ENCODE measurements around the gene C1orf21.

The C1orf21 gene

DNA sequence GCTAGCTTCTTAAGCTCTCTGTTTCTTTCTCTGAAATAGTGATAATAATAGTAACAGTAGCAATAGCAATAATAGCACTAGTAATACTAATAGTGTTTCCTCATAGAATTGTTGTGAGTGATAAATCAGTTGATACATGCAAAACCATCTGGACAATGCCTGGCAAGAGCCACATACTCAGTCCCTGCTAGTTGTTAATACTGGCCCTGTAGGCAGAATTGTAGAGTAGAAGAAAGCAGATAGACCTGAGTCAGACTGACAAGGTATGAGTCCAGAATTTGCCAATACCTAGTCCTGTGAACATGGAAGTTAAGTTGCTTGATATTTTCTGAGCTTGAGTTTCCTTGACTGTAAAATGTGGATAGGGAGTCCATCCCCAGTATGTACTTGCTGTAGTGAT is 171.9 kb downstream of the C1orf21 start:
- H3K36me3 ChIP-seq (ENCODE audit: control insufficient read depth, low read length): no peaks in the 10 kb centered on the region
- no peaks in the 10 kb centered on the region for H3K4me1 ChIP-seq (ENCODE audit: control insufficient read depth, low read length)
- no peaks in the 10 kb centered on the region for H3K79me2 ChIP-seq (ENCODE audit: control insufficient read depth, low read length)
- no peaks in the 10 kb centered on the region for H3K9me2 ChIP-seq (replicated peaks; ENCODE audit: control insufficient read depth, low read length)
- no peak overlapping the region for H3K4me2 ChIP-seq (ENCODE audit: low read length)
- no peak overlapping the region for H3K4me3 ChIP-seq (ENCODE audit: low read length)
- H3K27ac ChIP-seq (ENCODE audit: low read depth, low read length): no peak overlapping the region
- no peaks in the 10 kb centered on the region for H3F3A ChIP-seq (ENCODE audit: control insufficient read depth, insufficient read depth)
- no peaks in the 10 kb centered on the region for H3K9me3 ChIP-seq (ENCODE audit: control insufficient read depth, insufficient read depth, low read length)
- no peaks in the 10 kb centered on the region for H4K20me1 ChIP-seq (ENCODE audit: control insufficient read depth, insufficient read depth, low read depth, low read length)
- H3K27me3 ChIP-seq (ENCODE audit: control insufficient read depth, low read length): peaks cover 8% of the 10 kb centered on the region
- no peak for TF ChIP-seq EZH2phosphoT487 (IDR thresholded peaks at IDR 0.05; ENCODE audit: borderline replicate concordance, low read length)
- TF ChIP-seq, protein P1, sequence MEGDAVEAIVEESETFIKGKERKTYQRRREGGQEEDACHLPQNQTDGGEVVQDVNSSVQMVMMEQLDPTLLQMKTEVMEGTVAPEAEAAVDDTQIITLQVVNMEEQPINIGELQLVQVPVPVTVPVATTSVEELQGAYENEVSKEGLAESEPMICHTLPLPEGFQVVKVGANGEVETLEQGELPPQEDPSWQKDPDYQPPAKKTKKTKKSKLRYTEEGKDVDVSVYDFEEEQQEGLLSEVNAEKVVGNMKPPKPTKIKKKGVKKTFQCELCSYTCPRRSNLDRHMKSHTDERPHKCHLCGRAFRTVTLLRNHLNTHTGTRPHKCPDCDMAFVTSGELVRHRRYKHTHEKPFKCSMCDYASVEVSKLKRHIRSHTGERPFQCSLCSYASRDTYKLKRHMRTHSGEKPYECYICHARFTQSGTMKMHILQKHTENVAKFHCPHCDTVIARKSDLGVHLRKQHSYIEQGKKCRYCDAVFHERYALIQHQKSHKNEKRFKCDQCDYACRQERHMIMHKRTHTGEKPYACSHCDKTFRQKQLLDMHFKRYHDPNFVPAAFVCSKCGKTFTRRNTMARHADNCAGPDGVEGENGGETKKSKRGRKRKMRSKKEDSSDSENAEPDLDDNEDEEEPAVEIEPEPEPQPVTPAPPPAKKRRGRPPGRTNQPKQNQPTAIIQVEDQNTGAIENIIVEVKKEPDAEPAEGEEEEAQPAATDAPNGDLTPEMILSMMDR (IDR thresholded peaks at IDR 0.05; ENCODE audit: low read depth, low read length, poor library complexity, severe bottlenecking): no peak

DNA sequence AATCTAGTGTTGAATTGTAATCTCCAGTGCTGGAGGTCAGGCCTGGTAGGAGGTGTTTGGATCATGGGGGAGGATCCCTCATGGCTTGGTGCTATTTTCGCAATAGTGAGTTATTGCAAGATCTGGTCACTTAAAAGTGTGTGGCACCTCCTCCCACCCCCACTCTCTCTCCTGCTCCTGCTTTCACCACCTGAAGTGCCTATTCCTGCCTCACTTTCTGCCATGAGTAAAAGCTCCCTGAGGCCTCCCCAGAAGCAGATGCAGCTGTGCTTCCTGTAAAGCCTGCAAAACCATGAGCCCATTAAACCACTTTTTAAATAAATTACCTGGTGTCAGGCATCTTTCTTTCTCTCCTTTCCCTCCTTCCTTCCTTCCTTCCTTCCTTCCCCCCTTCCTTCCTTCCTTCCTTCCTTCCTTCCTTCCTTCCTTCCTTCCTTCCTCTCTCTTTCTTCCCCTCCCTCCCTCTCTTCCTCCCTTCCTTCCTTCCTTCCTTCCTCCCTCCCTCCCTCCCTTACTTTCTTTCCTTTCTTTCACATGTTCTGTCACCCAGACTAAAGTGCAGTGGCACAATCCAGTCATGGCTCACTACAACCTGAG is 172.4 kb downstream of the C1orf21 start:
- no peaks in the 10 kb centered on the region for H3K9me3 ChIP-seq (ENCODE audit: control insufficient read depth, insufficient read depth, low read length)
- H3K79me2 ChIP-seq (ENCODE audit: control insufficient read depth, low read length): no peaks in the 10 kb centered on the region
- no peaks in the 10 kb centered on the region for H4K20me1 ChIP-seq (ENCODE audit: control insufficient read depth, insufficient read depth, low read depth, low read length)
- peaks cover 6% of the 10 kb centered on the region; the same call in 1 of the 2 replicates for H3K27me3 ChIP-seq (ENCODE audit: control insufficient read depth, low read length)
- H3K36me3 ChIP-seq (ENCODE audit: control insufficient read depth, low read length): no peaks in the 10 kb centered on the region
- H3F3A ChIP-seq (ENCODE audit: control insufficient read depth, insufficient read depth): no peaks in the 10 kb centered on the region
- no peak overlapping the region for H3K4me3 ChIP-seq (ENCODE audit: low read length)
- H3K9me2 ChIP-seq (replicated peaks; ENCODE audit: control insufficient read depth, low read length): no peaks in the 10 kb centered on the region
- H3K4me2 ChIP-seq (ENCODE audit: low read length): no peak overlapping the region
- no peaks in the 10 kb centered on the region for H3K4me1 ChIP-seq (ENCODE audit: control insufficient read depth, low read length)
- no peak overlapping the region for H3K27ac ChIP-seq (ENCODE audit: low read depth, low read length)
- TF ChIP-seq, protein P1 (IDR thresholded peaks at IDR 0.05; ENCODE audit: low read depth, low read length, poor library complexity, severe bottlenecking): no peak
- TF ChIP-seq EZH2phosphoT487 (IDR thresholded peaks at IDR 0.05; ENCODE audit: borderline replicate concordance, low read length): no peak

DNA sequence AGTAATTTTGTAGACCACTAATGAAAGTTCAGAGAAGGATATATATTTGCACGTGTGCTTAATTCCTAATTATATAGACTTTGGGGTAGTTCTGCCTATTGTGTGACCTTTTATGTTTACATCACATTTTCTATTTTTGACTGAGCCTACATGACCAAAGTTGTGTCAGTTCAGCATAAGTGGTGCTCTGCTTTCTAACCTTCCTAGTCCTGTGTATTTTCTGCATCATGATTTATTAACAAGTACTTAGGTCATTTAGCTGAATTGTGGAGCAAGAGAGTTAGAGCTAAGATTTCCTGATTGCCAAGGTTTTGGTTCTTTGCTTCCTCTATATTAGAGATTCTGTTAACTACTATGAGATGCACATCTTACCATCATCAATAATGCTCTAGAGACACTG is 176.0 kb downstream of the C1orf21 start:
- H4K20me1 ChIP-seq (ENCODE audit: control insufficient read depth, insufficient read depth, low read depth, low read length): no peaks in the 10 kb centered on the region
- no peak overlapping the region for H3K27ac ChIP-seq (ENCODE audit: low read depth, low read length)
- H3F3A ChIP-seq (ENCODE audit: control insufficient read depth, insufficient read depth): no peaks in the 10 kb centered on the region
- H3K4me3 ChIP-seq (ENCODE audit: low read length): no peak overlapping the region
- no peaks in the 10 kb centered on the region for H3K9me2 ChIP-seq (replicated peaks; ENCODE audit: control insufficient read depth, low read length)
- H3K4me2 ChIP-seq (ENCODE audit: low read length): no peak overlapping the region
- H3K27me3 ChIP-seq (ENCODE audit: control insufficient read depth, low read length): peaks cover 11% of the 10 kb centered on the region
- no peaks in the 10 kb centered on the region for H3K4me1 ChIP-seq (ENCODE audit: control insufficient read depth, low read length)
- H3K36me3 ChIP-seq (ENCODE audit: control insufficient read depth, low read length): no peaks in the 10 kb centered on the region
- TF ChIP-seq EZH2phosphoT487 (IDR thresholded peaks at IDR 0.05; ENCODE audit: borderline replicate concordance, low read length): no peak
- TF ChIP-seq, protein P1 (IDR thresholded peaks at IDR 0.05; ENCODE audit: low read depth, low read length, poor library complexity, severe bottlenecking): no peak
- no peaks in the 10 kb centered on the region for H3K9me3 ChIP-seq (ENCODE audit: control insufficient read depth, insufficient read depth, low read length)
- no peaks in the 10 kb centered on the region for H3K79me2 ChIP-seq (ENCODE audit: control insufficient read depth, low read length)

Measured in DOHH2 (cell line).